ENCODE data around the gene ALK.

DNA sequence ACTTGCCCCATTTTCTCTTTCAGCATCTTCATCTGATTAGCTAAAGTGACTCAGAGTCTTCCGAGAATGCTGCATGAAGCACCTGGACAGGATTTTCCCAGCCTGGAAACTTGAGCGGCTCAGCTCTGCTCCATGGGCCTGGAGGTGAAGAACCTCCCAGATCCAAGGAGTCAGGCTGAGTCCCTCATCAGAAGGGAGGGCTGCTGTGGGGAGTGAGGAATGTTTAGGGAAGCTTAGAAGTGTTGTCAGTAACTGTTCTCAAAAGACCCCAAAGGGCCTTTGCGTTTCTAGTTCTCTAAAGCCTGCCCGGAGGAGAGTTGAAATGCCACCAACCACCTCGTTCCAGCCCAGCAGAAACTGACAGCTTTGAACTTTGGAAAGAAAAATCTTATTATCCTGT lies 649.1 kb downstream of the ALK start:
- TF ChIP-seq, protein P1, sequence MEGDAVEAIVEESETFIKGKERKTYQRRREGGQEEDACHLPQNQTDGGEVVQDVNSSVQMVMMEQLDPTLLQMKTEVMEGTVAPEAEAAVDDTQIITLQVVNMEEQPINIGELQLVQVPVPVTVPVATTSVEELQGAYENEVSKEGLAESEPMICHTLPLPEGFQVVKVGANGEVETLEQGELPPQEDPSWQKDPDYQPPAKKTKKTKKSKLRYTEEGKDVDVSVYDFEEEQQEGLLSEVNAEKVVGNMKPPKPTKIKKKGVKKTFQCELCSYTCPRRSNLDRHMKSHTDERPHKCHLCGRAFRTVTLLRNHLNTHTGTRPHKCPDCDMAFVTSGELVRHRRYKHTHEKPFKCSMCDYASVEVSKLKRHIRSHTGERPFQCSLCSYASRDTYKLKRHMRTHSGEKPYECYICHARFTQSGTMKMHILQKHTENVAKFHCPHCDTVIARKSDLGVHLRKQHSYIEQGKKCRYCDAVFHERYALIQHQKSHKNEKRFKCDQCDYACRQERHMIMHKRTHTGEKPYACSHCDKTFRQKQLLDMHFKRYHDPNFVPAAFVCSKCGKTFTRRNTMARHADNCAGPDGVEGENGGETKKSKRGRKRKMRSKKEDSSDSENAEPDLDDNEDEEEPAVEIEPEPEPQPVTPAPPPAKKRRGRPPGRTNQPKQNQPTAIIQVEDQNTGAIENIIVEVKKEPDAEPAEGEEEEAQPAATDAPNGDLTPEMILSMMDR (conservative IDR thresholded peaks at IDR 0.05; ENCODE audit: low read depth, low read length) = no peak
- no peak for TF ChIP-seq EZH2 (IDR thresholded peaks at IDR 0.05; ENCODE audit: low read length, unreplicated experiment)
